ENCODE results near the gene KRTAP5-10. TPM values are rescaled to one million over a fixed set of nuclear protein-coding genes. Genes with fewer than 3 reads are reported as not detected.
A peak's percentile ranks its signal among the peaks of the same experiment; 100 is the strongest.
"Not testable (repeated sequence)": the region's sequence is repeated elsewhere in the genome, so short reads cannot be mapped to it uniquely, and the experiment has no call there.

Gene KRTAP5-10
- total and polyA plus RNA-seq, 4 donors: 0.06 to 0.20 TPM; not detected in 2

DNA sequence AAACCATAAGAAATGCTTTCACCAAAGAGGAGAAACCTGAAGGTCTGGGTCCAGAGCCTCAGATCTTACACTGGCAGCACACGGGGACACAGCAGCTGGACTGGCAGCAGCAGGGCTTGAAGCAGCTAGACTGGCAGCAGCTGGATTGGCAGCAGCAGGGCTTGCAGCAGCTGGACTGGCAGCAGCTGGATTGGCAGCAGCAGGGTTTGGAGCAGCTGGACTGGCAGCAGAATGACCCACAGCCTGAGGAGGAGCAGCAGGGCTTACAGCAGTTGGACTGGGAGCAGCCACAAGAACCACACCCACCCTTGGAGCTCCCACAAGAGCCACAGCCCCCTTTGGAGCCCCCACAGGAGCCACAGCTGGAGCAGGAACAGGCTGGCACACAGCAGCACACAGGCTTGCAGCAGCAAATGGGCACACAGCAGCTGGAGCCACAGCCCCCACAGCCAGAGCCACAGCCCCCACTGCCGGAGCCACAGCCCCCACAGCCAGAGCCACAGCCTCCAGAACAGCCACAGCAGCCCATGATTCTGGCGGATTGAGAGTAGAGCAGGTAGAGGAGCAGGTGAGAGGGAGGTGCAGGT, 17.0 kb downstream of the KRTAP5-10 start, which contains the start of gene KRTAP5-11:
KRTAP5-11 (minus strand) TSS at position 567 of the 587 bp plus-strand sequence; CDS start at position 529, 38 bp downstream.
- Histone ChIP-seq H3K4me1 (ENCODE audit: control insufficient read depth in 5 of 5, insufficient read depth in 5 of 5, low read length in 5 of 5) (no peaks in the 10 kb centered on the region), H3K9ac (ENCODE audit: insufficient read depth in 1 of 2, low read length in 2 of 2) (no peak within 1 kb of the TSS), H3K27me3 (ENCODE audit: control insufficient read depth in 3 of 3, insufficient read depth in 3 of 3, low read length in 2 of 3) (peaks cover 0 to 4% (median 0%) of the 10 kb centered on the region in 3 donors), H3K4me3 (no peak within 1 kb of the TSS), H3K36me3 (ENCODE audit: control insufficient read depth in 4 of 4, insufficient read depth in 4 of 4, low read length in 4 of 4) (no peaks in the 10 kb centered on the region), H3K27ac (ENCODE audit: low read depth in 1 of 2, low read length in 1 of 2) (no peak within 1 kb of the TSS), H3K9me3 (ENCODE audit: control insufficient read depth in 4 of 4, insufficient read depth in 3 of 4, low read length in 3 of 4) (no peaks in the 10 kb centered on the region)
- DNase-seq: no peak
- WGBS, 2 donors: 77 to 79% methylated on average over 3 of the region's 3 CpGs
- TF ChIP-seq, protein P1, sequence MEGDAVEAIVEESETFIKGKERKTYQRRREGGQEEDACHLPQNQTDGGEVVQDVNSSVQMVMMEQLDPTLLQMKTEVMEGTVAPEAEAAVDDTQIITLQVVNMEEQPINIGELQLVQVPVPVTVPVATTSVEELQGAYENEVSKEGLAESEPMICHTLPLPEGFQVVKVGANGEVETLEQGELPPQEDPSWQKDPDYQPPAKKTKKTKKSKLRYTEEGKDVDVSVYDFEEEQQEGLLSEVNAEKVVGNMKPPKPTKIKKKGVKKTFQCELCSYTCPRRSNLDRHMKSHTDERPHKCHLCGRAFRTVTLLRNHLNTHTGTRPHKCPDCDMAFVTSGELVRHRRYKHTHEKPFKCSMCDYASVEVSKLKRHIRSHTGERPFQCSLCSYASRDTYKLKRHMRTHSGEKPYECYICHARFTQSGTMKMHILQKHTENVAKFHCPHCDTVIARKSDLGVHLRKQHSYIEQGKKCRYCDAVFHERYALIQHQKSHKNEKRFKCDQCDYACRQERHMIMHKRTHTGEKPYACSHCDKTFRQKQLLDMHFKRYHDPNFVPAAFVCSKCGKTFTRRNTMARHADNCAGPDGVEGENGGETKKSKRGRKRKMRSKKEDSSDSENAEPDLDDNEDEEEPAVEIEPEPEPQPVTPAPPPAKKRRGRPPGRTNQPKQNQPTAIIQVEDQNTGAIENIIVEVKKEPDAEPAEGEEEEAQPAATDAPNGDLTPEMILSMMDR (IDR thresholded peaks at IDR 0.05; ENCODE audit: control extremely low read depth, extremely low read depth): no peak
- ATAC-seq (ENCODE audit: insufficient read depth, low FRiP score): no peak

DNA sequence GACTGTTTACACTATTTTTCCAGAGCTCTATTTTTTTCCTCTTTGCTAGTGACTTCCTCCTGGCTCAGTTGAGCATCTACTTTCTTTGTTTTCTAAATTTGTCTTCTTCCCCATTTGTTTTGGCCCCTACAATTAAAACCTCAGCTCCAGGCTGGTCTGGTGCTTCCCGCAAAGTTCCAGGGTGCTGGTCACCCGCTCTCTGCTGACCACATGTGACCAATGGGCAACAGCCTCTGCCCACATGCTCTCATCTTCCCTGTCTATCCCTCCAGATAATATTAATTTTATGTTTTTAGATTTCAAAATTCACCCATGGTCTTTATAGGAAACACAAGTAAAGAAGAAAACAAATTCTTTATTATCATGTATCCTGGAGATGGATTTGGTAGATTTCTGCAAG, 17.6 kb downstream of the KRTAP5-10 start:
- not testable (repeated sequence) for H3K36me3 ChIP-seq (ENCODE audit: control insufficient read depth in 4 of 4, insufficient read depth in 4 of 4, low read length in 4 of 4); H3K4me1 ChIP-seq (ENCODE audit: control insufficient read depth in 5 of 5, insufficient read depth in 5 of 5, low read length in 5 of 5); H3K4me3 ChIP-seq; H3K9me3 ChIP-seq (ENCODE audit: control insufficient read depth in 4 of 4, insufficient read depth in 3 of 4, low read length in 3 of 4); DNase-seq; ATAC-seq (ENCODE audit: insufficient read depth, low FRiP score); H3K27ac ChIP-seq (ENCODE audit: low read depth in 1 of 2, low read length in 1 of 2); H3K9ac ChIP-seq (ENCODE audit: insufficient read depth in 1 of 2, low read length in 2 of 2); H3K27me3 ChIP-seq (ENCODE audit: control insufficient read depth in 3 of 3, insufficient read depth in 3 of 3, low read length in 2 of 3)
- WGBS, 2 donors: 69 to 79% methylated on average over 2 of the region's 2 CpGs

DNA sequence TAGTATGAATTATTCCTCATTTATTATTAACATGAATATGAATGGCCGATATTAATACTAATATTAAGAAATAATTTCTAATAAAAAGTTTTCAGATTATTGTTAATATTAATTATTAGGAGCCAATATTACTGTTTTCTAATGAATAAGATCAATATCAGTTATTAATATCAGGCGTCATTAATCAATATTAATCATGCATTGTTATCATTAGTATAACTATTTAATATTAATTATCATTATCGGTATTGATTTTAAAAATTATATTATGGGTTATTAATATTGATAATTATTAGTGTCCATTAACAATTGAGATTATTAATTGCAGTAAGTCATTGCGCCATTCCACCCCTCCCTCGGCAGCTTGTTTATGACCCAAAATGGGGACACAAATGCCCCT, 20.3 kb downstream of the KRTAP5-10 start:
- not testable (repeated sequence) for DNase-seq; H3K27ac ChIP-seq (ENCODE audit: low read depth in 1 of 2, low read length in 1 of 2); H3K9me3 ChIP-seq (ENCODE audit: control insufficient read depth in 4 of 4, insufficient read depth in 3 of 4, low read length in 3 of 4); H3K9ac ChIP-seq (ENCODE audit: insufficient read depth in 1 of 2, low read length in 2 of 2); H3K4me3 ChIP-seq; H3K27me3 ChIP-seq (ENCODE audit: control insufficient read depth in 3 of 3, insufficient read depth in 3 of 3, low read length in 2 of 3); H3K4me1 ChIP-seq (ENCODE audit: control insufficient read depth in 5 of 5, insufficient read depth in 5 of 5, low read length in 5 of 5); H3K36me3 ChIP-seq (ENCODE audit: control insufficient read depth in 4 of 4, insufficient read depth in 4 of 4, low read length in 4 of 4); ATAC-seq (ENCODE audit: insufficient read depth, low FRiP score)
- WGBS, 2 donors: 85 to 89% methylated on average over 5 of the region's 5 CpGs

DNA sequence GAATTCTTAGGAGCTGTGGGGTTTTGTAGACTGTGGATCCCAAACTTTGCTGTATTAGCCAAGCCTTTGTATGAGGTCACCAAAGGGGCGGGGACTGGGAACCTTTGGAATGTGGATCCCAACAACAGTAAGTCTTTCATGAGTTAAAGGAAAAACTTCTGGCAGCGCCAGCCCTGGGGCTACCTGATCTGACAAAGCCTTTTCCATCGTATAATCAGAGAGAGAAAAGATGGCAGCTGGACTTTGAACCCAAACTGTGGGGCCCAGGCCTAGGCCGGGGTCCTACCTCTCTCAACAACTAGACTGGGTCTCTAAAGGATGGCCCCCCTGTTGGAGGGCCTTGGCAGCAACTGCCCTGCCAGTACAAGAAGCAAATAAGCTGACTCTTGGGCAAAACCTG, 23.0 kb downstream of the KRTAP5-10 start:
- not testable (repeated sequence) for H3K27ac ChIP-seq (ENCODE audit: low read depth in 1 of 2, low read length in 1 of 2)
- DNase-seq: peak in 1 of 3 donors; percentile 24

DNA sequence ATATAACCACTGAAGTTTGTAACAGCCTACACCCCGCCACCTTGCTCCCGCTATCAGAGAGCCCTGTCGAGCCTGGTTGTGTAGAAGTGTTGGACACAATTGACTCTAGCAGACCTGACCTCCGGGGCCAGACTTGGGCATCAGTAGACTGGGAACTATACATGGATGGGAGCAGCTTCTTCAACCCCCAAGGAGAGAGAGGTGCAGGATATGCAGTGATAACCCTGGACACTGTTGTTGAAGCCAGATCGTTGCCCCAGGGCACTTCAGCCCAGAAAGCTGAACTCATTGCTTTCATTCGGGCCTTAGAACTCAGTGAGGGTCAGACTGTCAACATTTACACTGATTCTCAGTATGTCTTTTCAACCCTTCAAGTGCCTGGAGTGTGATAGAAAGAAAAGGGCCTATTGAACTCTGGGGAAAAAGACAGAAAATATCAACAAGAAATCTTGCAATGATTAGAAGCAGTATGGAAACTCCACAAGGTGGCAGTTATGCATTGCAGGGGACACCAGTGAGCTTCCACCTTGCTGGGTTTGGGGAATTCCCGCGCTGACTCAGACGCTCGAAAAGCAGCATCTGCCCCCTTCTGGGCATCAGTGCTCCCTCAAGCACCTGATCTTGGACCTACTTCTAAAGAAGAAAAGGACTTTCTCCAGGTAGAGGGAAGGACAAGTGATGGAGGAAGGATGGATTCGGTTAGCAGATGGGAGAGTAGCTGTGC, 23.6 kb downstream of the KRTAP5-10 start:
- not testable (repeated sequence) for H3K9me3 ChIP-seq (ENCODE audit: control insufficient read depth in 4 of 4, insufficient read depth in 3 of 4, low read length in 3 of 4); ATAC-seq (ENCODE audit: insufficient read depth, low FRiP score); DNase-seq; H3K4me1 ChIP-seq (ENCODE audit: control insufficient read depth in 5 of 5, insufficient read depth in 5 of 5, low read length in 5 of 5); H3K27me3 ChIP-seq (ENCODE audit: control insufficient read depth in 3 of 3, insufficient read depth in 3 of 3, low read length in 2 of 3); H3K27ac ChIP-seq (ENCODE audit: low read depth in 1 of 2, low read length in 1 of 2); H3K36me3 ChIP-seq (ENCODE audit: control insufficient read depth in 4 of 4, insufficient read depth in 4 of 4, low read length in 4 of 4); H3K9ac ChIP-seq (ENCODE audit: insufficient read depth in 1 of 2, low read length in 2 of 2); H3K4me3 ChIP-seq
- 57 to 59% methylated on average over 11 of the region's 11 CpGs for WGBS, 2 donors

More for the DNA sequence above, 23.0 kb downstream of the KRTAP5-10 start:
- 58 to 66% methylated on average over 4 of the region's 4 CpGs for WGBS, 2 donors
- H3K27me3 ChIP-seq (ENCODE audit: control insufficient read depth in 3 of 3, insufficient read depth in 3 of 3, low read length in 2 of 3); H3K36me3 ChIP-seq (ENCODE audit: control insufficient read depth in 4 of 4, insufficient read depth in 4 of 4, low read length in 4 of 4); H3K9ac ChIP-seq (ENCODE audit: insufficient read depth in 1 of 2, low read length in 2 of 2); H3K9me3 ChIP-seq (ENCODE audit: control insufficient read depth in 4 of 4, insufficient read depth in 3 of 4, low read length in 3 of 4); H3K4me1 ChIP-seq (ENCODE audit: control insufficient read depth in 5 of 5, insufficient read depth in 5 of 5, low read length in 5 of 5); H3K4me3 ChIP-seq; ATAC-seq (ENCODE audit: insufficient read depth, low FRiP score): not testable (repeated sequence)

DNA sequence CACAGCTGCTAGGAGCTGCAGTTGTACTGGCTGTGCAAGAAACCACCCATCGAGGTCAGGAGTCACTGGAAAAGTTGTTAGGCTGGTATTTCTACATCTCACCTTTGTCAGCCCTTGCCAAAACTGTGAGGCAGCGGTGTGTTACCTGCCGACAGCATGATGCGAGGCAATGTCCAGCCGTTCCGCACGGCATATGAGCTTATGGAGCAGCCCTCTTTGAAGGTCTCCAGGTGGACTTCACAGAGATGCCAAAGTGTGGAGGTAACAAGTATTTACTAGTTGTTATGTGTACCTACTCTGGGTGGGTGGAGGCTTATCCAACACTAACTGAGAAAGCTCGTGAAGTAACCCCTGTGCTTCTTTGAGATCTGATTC, 24.2 kb downstream of the KRTAP5-10 start:
- not testable (repeated sequence) for H3K9me3 ChIP-seq (ENCODE audit: control insufficient read depth in 4 of 4, insufficient read depth in 3 of 4, low read length in 3 of 4); H3K9ac ChIP-seq (ENCODE audit: insufficient read depth in 1 of 2, low read length in 2 of 2); H3K4me3 ChIP-seq; ATAC-seq (ENCODE audit: insufficient read depth, low FRiP score); H3K36me3 ChIP-seq (ENCODE audit: control insufficient read depth in 4 of 4, insufficient read depth in 4 of 4, low read length in 4 of 4); H3K4me1 ChIP-seq (ENCODE audit: control insufficient read depth in 5 of 5, insufficient read depth in 5 of 5, low read length in 5 of 5); DNase-seq; H3K27me3 ChIP-seq (ENCODE audit: control insufficient read depth in 3 of 3, insufficient read depth in 3 of 3, low read length in 2 of 3); H3K27ac ChIP-seq (ENCODE audit: low read depth in 1 of 2, low read length in 1 of 2)
- 64 to 73% methylated on average over 7 to 8 of the region's 8 CpGs for WGBS, 2 donors

DNA sequence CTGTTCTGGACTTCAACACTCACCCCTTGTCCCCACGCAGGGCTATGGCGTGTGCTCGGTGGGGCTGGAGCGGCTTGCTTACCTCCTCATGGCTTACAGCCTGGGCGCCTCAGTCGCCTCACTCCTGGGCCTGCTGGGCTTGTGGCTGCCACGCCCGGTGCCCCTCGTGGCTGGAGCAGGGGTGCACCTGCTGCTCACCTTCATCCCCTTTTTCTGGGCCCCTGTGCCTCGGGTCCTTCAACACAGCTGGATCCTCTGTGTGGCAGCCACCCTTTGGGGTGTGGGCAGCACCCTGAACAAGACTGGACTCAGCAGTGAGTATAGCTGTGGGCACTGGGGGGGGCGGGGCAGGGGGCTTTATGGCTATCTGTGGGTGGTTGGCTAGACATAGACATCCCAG, 37.9 kb downstream of the KRTAP5-10 start:
- DNase-seq; ATAC-seq (ENCODE audit: insufficient read depth, low FRiP score); H3K9me3 ChIP-seq (ENCODE audit: control insufficient read depth in 4 of 4, insufficient read depth in 3 of 4, low read length in 3 of 4); H3K27ac ChIP-seq (ENCODE audit: low read depth in 1 of 2, low read length in 1 of 2); H3K36me3 ChIP-seq (ENCODE audit: control insufficient read depth in 4 of 4, insufficient read depth in 4 of 4, low read length in 4 of 4); H3K9ac ChIP-seq (ENCODE audit: insufficient read depth in 1 of 2, low read length in 2 of 2); H3K4me3 ChIP-seq; H3K4me1 ChIP-seq (ENCODE audit: control insufficient read depth in 5 of 5, insufficient read depth in 5 of 5, low read length in 5 of 5): not testable (repeated sequence)
- 77 to 89% methylated on average over 11 of the region's 11 CpGs for WGBS, 2 donors
- peaks cover 0 to 15% (median 4%) of the 10 kb centered on the region in 3 donors for H3K27me3 ChIP-seq (ENCODE audit: control insufficient read depth in 3 of 3, insufficient read depth in 3 of 3, low read length in 2 of 3)
